HEK293 (cell line): ENCODE results near the gene NGRN.

Experiments used
- GLI4 ChIP-seq: fragments of 450-650 bp; formaldehyde crosslinking; IDR thresholded peaks from 2 replicates; pipeline ENCODE4 v1.5.1; 2016; ENCODE audit warnings: missing biosample characterization, missing genetic modification characterization
- MZF1 ChIP-seq: fragments of 450-650 bp; formaldehyde crosslinking; IDR thresholded peaks from 2 replicates; pipeline ENCODE4 v1.5.1; 2017; ENCODE audit warnings: missing biosample characterization, missing genetic modification characterization, borderline replicate concordance
- SCRT2 ChIP-seq: fragments of 450-650 bp; formaldehyde crosslinking; IDR thresholded peaks from 2 replicates; pipeline ENCODE4 v1.5.1; 2016; ENCODE audit warnings: missing biosample characterization, missing genetic modification characterization
- SP2 ChIP-seq: fragments of 450-650 bp; formaldehyde crosslinking; IDR thresholded peaks from 2 replicates; pipeline ENCODE4 v1.5.1; 2016; ENCODE audit warnings: missing biosample characterization, missing genetic modification characterization
- TRIM28 ChIP-seq: IDR thresholded peaks from 2 replicates; pipeline ENCODE4 v1.6.1; 2011; ENCODE audit warnings: low read length, control low read depth, borderline replicate concordance
- ZNF146 ChIP-seq: fragments of 450-650 bp; formaldehyde crosslinking; IDR thresholded peaks from 2 replicates; pipeline ENCODE4 v1.5.1; 2016; ENCODE audit warnings: missing biosample characterization, missing genetic modification characterization
- ZNF175 ChIP-seq: fragments of 450-650 bp; formaldehyde crosslinking; IDR thresholded peaks from 2 replicates; pipeline ENCODE4 v1.5.1; 2016; ENCODE audit warnings: missing biosample characterization, missing genetic modification characterization
- ZNF2 ChIP-seq: fragments of 450-650 bp; formaldehyde crosslinking; IDR thresholded peaks from 2 replicates; pipeline ENCODE4 v1.5.1; 2016; ENCODE audit warnings: missing biosample characterization, missing genetic modification characterization
- ZNF248 ChIP-seq: fragments of 450-650 bp; formaldehyde crosslinking; IDR thresholded peaks from 2 replicates; pipeline ENCODE4 v1.5.1; 2017; ENCODE audit warnings: missing biosample characterization, missing genetic modification characterization
- ZNF341 ChIP-seq: fragments of 450-650 bp; formaldehyde crosslinking; IDR thresholded peaks from 2 replicates; pipeline ENCODE4; 2016; ENCODE audit warnings: low read depth, missing biosample characterization, missing genetic modification characterization
- ZNF350 ChIP-seq: fragments of 450-650 bp; formaldehyde crosslinking; IDR thresholded peaks from 2 replicates; pipeline ENCODE4 v1.5.0; 2017; ENCODE audit warnings: missing biosample characterization, mild to moderate bottlenecking, missing genetic modification characterization
- ZNF514 ChIP-seq: fragments of 450-650 bp; formaldehyde crosslinking; IDR thresholded peaks from 2 replicates; pipeline ENCODE4 v1.5.1; 2016; ENCODE audit warnings: missing biosample characterization, missing genetic modification characterization
- ZNF544 ChIP-seq: fragments of 450-650 bp; formaldehyde crosslinking; IDR thresholded peaks from 2 replicates; pipeline ENCODE4 v1.5.0; 2017; ENCODE audit warnings: missing biosample characterization, missing genetic modification characterization
- ZNF670 ChIP-seq: fragments of 450-650 bp; formaldehyde crosslinking; IDR thresholded peaks from 2 replicates; pipeline ENCODE4 v1.5.1; 2016; ENCODE audit warnings: missing biosample characterization, missing genetic modification characterization, low read depth
- ZNF692 ChIP-seq: fragments of 450-650 bp; formaldehyde crosslinking; IDR thresholded peaks from 2 replicates; pipeline ENCODE4 v1.5.1; 2016; ENCODE audit warnings: missing biosample characterization, missing genetic modification characterization
- ZNF792 ChIP-seq: fragments of 450-650 bp; formaldehyde crosslinking; IDR thresholded peaks from 2 replicates; pipeline ENCODE4 v1.5.1; 2016; ENCODE audit warnings: missing biosample characterization, missing genetic modification characterization
- ZSCAN4 ChIP-seq: fragments of 450-650 bp; formaldehyde crosslinking; IDR thresholded peaks from 2 replicates; pipeline ENCODE4 v1.5.1; 2017; ENCODE audit warnings: missing biosample characterization, missing genetic modification characterization
- TF ChIP-seq, protein P1 (sequence below): fragments of 450-650 bp; IDR thresholded peaks from 2 replicates; pipeline ENCODE4 v1.5.1; 2018; ENCODE audit warnings: missing biosample characterization, missing genetic modification characterization
- TF ChIP-seq, protein P2 (sequence below): fragments of 450-650 bp; formaldehyde crosslinking; IDR thresholded peaks from 2 replicates; pipeline ENCODE4 v1.5.1; 2016; ENCODE audit warnings: missing biosample characterization, missing genetic modification characterization
- TF ChIP-seq, protein P3 (sequence below): fragments of 450-650 bp; formaldehyde crosslinking; IDR thresholded peaks from 2 replicates; pipeline ENCODE4 v1.5.0; 2017; ENCODE audit warnings: missing biosample characterization, missing genetic modification characterization, borderline replicate concordance
- TF ChIP-seq, protein P4 (sequence below): fragments of 450-650 bp; formaldehyde crosslinking; IDR thresholded peaks from 2 replicates; pipeline ENCODE4 v1.5.1; 2016; ENCODE audit warnings: missing biosample characterization, missing genetic modification characterization
- TF ChIP-seq, protein P5 (sequence below): fragments of 450-650 bp; formaldehyde crosslinking; IDR thresholded peaks from 2 replicates; pipeline ENCODE4 v1.5.1; 2016; ENCODE audit warnings: missing biosample characterization, missing genetic modification characterization
- TF ChIP-seq, protein P6 (sequence below): fragments of 450-650 bp; formaldehyde crosslinking; IDR thresholded peaks from 2 replicates; pipeline ENCODE4 v1.5.1; 2016; ENCODE audit warnings: missing biosample characterization, missing genetic modification characterization
- TF ChIP-seq, protein P7 (sequence below): fragments of 450-650 bp; formaldehyde crosslinking; IDR thresholded peaks from 2 replicates; pipeline ENCODE4; 2016; ENCODE audit warnings: missing biosample characterization, missing genetic modification characterization

The NGRN gene

DNA sequence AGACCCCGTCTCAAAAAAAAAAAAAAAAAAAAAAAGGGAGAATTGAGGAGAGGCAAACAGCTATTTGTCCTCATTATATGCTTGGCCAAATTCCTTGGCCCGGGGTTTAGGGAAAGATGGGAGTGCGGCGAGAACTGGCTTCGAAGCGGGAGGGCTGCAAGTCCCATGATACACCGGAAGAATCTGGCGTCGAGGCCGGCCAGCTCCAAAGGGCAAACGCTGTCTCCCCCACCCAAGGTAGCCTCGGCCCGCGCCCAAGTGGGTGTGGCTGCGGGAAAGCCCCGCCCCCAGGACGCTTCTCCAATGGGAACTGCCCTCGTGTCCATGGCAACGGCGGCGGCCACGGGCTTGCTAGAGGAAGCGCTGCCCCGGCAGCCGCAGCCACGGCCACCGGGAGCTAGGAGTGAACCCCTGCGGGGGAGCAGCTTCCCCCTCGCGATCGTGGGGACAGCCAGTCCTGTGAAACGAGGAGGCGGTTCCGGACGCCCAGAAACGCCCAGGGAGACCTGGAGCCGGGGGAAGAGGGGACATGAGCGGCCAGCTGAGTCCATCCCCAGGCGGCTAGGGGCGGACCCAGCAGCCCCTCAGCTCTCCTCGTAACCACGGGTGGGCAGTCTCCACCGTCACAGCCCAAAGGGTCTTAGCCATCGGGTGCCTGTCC, 16.1 kb upstream of the NGRN start, which contains the start of gene TTLL13 (continued):
- TF ChIP-seq, protein P1, sequence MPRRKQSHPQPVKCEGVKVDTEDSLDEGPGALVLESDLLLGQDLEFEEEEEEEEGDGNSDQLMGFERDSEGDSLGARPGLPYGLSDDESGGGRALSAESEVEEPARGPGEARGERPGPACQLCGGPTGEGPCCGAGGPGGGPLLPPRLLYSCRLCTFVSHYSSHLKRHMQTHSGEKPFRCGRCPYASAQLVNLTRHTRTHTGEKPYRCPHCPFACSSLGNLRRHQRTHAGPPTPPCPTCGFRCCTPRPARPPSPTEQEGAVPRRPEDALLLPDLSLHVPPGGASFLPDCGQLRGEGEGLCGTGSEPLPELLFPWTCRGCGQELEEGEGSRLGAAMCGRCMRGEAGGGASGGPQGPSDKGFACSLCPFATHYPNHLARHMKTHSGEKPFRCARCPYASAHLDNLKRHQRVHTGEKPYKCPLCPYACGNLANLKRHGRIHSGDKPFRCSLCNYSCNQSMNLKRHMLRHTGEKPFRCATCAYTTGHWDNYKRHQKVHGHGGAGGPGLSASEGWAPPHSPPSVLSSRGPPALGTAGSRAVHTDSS, result no peak
- TF ChIP-seq SCRT2 (tag by site-specific recombination) (no peak), ZNF350 (tag by site-specific recombination) (no peak), GLI4 (no peak), ZSCAN4 (tag by site-specific recombination) (no peak), TRIM28 (no peak), ZNF670 (tag by site-specific recombination) (no peak), ZNF692 (tag by site-specific recombination) (no peak), ZNF544 (tag by site-specific recombination) (no peak), MZF1 (no peak), ZNF248 (tag by site-specific recombination) (no peak), ZNF175 (tag by site-specific recombination) (no peak), ZNF146 (no peak), SP2 (tag by site-specific recombination) (peak; percentile 89), ZNF2 (tag by site-specific recombination) (no peak), ZNF514 (tag by site-specific recombination) (no peak), ZNF341 (tag by site-specific recombination) (peak; percentile 60), ZNF792 (no peak)
- TF ChIP-seq, protein P2, sequence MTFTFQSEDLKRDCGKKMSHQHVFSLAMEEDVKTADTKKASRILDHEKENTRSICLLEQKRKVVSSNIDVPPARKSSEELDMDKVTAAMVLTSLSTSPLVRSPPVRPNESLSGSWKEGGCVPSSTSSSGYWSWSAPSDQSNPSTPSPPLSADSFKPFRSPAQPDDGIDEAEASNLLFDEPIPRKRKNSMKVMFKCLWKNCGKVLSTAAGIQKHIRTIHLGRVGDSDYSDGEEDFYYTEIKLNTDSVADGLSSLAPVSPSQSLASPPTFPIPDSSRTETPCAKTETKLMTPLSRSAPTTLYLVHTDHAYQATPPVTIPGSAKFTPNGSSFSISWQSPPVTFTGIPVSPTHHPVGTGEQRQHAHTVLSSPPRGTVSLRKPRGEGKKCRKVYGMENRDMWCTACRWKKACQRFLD (tag by site-specific recombination), result no peak
- TF ChIP-seq, protein P3, sequence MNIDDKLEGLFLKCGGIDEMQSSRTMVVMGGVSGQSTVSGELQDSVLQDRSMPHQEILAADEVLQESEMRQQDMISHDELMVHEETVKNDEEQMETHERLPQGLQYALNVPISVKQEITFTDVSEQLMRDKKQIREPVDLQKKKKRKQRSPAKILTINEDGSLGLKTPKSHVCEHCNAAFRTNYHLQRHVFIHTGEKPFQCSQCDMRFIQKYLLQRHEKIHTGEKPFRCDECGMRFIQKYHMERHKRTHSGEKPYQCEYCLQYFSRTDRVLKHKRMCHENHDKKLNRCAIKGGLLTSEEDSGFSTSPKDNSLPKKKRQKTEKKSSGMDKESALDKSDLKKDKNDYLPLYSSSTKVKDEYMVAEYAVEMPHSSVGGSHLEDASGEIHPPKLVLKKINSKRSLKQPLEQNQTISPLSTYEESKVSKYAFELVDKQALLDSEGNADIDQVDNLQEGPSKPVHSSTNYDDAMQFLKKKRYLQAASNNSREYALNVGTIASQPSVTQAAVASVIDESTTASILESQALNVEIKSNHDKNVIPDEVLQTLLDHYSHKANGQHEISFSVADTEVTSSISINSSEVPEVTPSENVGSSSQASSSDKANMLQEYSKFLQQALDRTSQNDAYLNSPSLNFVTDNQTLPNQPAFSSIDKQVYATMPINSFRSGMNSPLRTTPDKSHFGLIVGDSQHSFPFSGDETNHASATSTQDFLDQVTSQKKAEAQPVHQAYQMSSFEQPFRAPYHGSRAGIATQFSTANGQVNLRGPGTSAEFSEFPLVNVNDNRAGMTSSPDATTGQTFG (tag by site-specific recombination), result no peak
- TF ChIP-seq, protein P4, sequence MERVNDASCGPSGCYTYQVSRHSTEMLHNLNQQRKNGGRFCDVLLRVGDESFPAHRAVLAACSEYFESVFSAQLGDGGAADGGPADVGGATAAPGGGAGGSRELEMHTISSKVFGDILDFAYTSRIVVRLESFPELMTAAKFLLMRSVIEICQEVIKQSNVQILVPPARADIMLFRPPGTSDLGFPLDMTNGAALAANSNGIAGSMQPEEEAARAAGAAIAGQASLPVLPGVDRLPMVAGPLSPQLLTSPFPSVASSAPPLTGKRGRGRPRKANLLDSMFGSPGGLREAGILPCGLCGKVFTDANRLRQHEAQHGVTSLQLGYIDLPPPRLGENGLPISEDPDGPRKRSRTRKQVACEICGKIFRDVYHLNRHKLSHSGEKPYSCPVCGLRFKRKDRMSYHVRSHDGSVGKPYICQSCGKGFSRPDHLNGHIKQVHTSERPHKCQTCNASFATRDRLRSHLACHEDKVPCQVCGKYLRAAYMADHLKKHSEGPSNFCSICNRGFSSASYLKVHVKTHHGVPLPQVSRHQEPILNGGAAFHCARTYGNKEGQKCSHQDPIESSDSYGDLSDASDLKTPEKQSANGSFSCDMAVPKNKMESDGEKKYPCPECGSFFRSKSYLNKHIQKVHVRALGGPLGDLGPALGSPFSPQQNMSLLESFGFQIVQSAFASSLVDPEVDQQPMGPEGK (tag by site-specific recombination), result peak; percentile 48; the same call in 1 of the 2 replicates
- TF ChIP-seq, protein P5, sequence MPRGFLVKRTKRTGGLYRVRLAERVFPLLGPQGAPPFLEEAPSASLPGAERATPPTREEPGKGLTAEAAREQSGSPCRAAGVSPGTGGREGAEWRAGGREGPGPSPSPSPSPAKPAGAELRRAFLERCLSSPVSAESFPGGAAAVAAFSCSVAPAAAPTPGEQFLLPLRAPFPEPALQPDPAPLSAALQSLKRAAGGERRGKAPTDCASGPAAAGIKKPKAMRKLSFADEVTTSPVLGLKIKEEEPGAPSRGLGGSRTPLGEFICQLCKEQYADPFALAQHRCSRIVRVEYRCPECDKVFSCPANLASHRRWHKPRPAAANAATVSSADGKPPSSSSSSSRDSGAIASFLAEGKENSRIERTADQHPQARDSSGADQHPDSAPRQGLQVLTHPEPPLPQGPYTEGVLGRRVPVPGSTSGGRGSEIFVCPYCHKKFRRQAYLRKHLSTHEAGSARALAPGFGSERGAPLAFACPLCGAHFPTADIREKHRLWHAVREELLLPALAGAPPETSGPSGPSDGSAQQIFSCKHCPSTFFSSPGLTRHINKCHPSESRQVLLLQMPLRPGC (tag by site-specific recombination), result 0 out of 2 replicates have a peak, but pooled peaks have one; percentile 23
- TF ChIP-seq, protein P6, sequence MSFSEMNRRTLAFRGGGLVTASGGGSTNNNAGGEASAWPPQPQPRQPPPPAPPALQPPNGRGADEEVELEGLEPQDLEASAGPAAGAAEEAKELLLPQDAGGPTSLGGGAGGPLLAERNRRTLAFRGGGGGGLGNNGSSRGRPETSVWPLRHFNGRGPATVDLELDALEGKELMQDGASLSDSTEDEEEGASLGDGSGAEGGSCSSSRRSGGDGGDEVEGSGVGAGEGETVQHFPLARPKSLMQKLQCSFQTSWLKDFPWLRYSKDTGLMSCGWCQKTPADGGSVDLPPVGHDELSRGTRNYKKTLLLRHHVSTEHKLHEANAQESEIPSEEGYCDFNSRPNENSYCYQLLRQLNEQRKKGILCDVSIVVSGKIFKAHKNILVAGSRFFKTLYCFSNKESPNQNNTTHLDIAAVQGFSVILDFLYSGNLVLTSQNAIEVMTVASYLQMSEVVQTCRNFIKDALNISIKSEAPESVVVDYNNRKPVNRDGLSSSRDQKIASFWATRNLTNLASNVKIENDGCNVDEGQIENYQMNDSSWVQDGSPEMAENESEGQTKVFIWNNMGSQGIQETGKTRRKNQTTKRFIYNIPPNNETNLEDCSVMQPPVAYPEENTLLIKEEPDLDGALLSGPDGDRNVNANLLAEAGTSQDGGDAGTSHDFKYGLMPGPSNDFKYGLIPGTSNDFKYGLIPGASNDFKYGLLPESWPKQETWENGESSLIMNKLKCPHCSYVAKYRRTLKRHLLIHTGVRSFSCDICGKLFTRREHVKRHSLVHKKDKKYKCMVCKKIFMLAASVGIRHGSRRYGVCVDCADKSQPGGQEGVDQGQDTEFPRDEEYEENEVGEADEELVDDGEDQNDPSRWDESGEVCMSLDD, result peak; percentile 64
- TF ChIP-seq, protein P7, sequence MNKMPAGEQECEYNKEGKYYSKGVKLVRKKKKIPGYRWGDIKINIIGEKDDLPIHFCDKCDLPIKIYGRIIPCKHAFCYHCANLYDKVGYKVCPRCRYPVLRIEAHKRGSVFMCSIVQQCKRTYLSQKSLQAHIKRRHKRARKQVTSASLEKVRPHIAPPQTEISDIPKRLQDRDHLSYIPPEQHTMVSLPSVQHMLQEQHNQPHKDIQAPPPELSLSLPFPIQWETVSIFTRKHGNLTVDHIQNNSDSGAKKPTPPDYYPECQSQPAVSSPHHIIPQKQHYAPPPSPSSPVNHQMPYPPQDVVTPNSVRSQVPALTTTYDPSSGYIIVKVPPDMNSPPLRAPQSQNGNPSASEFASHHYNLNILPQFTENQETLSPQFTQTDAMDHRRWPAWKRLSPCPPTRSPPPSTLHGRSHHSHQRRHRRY (tag by site-specific recombination), result no peak
